Myocyte (in vitro differentiated cells): ENCODE results near the gene FGD2. TPM values are rescaled to one million over a fixed set of nuclear protein-coding genes. Genes with fewer than 3 reads are reported as not detected.

Source experiments
- DNase-seq: peaks from one replicate; pipeline ENCODE4 v3.0.0-alpha.2; 2012; ENCODE audit warnings: low read depth
- polyA plus RNA-seq: library from polyadenylated mRNA; unstranded; fragments of >200 nt; gene quantifications from one replicate; pipeline ENCODE4 v1.2.1, GENCODE V29; 2012; ENCODE audit warnings: missing spikeins
- total RNA-seq: library from RNA; depleted of rRNA; stranded (reverse); fragments of >200 nt; gene quantifications from 2 replicates; pipeline ENCODE4 v1.2.3, GENCODE V29; 2014

The FGD2 gene, protein sequence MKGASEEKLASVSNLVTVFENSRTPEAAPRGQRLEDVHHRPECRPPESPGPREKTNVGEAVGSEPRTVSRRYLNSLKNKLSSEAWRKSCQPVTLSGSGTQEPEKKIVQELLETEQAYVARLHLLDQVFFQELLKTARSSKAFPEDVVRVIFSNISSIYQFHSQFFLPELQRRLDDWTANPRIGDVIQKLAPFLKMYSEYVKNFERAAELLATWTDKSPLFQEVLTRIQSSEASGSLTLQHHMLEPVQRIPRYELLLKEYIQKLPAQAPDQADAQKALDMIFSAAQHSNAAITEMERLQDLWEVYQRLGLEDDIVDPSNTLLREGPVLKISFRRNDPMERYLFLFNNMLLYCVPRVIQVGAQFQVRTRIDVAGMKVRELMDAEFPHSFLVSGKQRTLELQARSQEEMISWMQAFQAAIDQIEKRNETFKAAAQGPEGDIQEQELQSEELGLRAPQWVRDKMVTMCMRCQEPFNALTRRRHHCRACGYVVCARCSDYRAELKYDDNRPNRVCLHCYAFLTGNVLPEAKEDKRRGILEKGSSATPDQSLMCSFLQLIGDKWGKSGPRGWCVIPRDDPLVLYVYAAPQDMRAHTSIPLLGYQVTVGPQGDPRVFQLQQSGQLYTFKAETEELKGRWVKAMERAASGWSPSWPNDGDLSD
- total RNA-seq = not detected in 2 replicates
- polyA plus RNA-seq = not detected

DNA sequence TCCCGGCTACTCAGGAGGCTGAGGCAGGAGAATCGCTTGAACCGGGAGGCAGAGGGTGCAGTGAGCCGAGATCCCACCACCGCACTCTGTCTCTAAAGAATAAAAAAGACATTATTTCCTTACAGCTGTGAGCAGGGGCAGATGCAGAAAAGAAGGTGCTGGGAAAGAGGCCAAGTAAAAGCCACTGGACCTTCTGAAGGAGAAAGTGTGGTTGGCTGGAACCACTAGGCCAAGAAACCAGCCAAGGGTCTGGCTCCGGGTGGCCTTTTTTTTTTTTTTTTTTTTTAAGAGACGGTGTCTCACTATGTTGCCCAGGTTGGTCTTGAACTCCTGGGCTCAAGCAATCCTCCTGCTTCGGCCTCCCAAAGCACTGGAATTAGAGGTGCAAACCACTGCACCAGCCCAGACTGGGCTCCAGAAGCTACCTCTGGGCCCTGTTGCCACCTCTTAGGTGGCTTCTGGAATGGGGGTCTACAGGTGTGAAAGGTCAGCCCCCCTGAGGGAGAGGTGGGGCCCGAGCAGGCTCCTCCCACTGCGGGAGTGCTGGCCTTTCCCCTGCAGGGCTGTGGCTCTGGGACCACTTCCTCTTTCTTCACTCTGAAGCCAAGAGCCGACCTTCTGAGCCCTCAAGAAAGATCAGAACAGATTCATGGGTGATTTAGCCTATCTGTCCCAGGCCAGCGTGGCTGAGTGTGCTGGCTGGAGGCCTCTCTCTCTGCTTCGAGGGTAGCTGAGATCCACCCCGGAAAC is at the start of gene FGD2:
FGD2 (plus strand) TSS at position 595 of the 750 bp plus-strand sequence. CDS start 163 bp downstream, outside the sequence.
- no peak for DNase-seq

DNA sequence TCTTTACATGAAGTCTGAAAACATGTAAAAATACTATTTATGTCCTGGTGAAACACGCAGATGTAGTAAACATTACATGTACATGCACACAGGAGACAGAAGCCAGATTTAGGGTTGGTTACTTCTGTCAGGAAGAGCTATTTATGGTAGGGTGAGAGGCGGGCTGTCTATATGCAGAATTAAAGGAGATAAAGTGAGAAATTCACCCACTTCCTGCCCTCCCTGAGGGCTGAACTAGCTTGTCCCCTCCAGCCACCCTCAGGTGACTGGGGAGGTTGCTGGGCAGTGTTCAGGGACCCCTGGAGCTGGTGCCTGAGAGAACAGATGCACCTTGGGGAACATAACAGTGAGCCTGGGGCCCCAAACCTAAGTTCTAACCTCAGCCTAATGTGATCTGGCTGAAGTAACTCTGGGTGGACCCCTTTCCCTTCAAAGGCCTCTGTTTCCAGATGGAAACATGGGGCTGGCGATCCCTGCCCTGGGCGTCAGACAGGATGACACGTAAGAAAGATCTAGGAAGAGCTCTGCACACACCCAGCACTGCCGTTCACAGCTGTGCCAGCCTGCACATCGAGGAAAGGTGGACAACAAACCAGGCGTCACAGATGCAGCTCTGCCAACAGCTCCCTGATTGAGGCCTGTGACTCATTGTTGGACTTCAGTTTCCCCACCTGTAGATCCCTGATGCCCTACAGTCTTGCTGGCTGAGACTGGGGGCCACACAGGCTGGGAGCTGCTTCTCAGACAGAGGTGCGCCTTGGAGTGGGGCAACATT is 49.6 kb upstream of the FGD2 start:
- DNase-seq = peak; percentile 33

DNA sequence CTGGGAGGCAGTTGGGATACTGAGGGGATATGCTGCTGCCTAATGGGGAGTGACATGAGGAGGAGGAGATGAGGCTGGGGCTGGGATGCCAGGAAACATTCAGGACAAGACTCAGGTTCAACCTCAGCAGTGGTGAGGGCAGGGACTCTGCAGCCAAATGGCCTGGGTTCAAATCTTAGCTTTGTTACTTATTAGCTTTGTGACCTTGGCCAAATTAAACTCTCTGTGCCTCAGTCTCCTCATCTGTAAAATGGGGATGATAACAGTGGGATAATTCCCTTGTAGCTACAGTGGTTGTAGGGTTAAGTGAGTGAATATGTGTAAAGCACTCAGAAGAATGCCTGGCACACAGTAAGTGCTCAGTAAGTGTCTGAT is 49.0 kb upstream of the FGD2 start:
- DNase-seq = no peak

DNA sequence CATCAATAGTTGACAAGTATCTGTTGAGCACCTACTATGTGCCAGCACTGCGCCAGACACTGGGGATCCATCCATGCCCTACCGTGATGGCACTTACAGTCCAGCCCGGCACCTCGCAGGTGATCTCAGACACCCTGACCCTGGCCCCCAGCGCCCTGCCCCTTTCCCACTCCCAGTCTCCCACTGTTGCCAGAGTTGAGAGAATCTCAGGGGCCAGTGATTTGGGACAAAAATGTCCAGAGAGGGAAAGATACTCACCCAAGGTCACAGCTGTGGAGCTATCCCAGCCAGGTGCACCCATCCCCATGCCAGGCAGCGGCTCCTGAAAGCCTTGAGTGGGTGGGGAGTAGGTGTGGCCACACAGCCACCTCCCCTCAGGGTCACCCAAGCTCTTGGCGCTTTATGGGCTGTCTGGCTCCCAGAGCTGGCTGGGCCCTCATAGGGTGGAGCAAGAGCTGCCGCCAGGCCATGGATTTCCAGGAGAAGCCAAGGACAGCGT is 47.6 kb upstream of the FGD2 start:
- DNase-seq = no peak

DNA sequence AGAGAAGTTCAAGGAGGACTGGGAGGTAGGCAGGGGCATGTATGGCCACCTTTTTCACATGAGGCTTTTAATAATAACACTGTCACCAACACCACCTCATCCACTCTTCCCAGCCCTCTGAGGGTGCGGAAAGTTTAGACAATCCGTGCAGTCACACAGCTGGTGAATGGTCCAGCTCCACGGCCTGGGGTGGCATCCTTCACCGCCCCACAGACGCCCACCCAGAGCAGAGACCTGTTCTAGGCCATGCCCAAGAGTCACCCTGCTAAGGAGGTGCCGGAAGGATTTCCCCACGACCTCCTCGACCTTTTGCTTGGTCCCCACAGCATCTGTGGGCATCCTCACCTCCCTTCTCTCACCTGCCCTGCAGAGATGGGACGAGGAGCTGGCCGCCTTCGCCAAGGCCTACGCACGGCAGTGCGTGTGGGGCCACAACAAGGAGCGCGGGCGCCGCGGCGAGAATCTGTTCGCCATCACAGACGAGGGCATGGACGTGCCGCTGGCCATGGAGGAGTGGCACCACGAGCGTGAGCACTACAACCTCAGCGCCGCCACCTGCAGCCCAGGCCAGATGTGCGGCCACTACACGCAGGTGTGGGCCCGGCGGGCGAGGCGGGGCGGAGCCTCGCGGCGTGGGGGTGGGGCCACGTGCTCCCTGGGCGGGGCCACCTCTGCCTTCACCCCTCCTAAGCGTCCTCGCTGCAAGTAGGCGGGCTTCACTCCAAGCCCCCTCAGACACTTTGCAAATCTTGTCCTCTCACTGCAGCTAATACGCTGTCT is 46.5 kb upstream of the FGD2 start:
- DNase-seq = no peak

DNA sequence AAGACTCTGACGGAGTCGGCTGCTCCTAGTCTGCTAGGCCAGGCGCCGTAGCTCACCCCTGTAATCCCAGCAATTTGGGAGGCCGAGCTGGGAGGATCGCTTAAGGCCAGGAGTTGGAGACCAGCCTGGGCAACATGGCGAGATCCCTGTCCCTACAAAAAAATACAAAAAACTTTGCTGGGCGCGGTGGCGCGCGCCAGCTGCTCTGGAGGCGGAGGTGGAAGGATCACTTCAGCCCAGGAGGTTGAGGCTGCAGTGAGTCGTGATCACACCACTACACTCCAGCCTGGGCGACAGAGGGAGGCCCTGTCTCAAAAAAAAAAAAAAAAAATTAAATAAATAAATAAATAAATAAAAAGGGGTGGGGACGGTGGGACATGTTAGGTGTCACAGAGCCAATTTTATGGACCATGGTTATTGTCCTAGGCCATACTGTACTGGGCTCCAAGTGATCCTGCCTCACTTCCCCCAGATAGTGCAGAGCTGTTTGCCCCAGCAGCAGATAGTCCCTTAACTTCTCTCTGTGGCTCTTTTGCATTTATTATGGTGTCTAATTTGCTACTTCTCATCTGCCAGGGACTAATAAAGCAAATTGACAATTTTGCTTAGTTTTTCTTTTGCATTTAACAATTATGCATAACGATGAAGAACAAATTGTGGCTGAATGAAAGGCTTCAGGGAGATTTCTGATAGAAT is 45.8 kb upstream of the FGD2 start:
- no peak for DNase-seq

DNA sequence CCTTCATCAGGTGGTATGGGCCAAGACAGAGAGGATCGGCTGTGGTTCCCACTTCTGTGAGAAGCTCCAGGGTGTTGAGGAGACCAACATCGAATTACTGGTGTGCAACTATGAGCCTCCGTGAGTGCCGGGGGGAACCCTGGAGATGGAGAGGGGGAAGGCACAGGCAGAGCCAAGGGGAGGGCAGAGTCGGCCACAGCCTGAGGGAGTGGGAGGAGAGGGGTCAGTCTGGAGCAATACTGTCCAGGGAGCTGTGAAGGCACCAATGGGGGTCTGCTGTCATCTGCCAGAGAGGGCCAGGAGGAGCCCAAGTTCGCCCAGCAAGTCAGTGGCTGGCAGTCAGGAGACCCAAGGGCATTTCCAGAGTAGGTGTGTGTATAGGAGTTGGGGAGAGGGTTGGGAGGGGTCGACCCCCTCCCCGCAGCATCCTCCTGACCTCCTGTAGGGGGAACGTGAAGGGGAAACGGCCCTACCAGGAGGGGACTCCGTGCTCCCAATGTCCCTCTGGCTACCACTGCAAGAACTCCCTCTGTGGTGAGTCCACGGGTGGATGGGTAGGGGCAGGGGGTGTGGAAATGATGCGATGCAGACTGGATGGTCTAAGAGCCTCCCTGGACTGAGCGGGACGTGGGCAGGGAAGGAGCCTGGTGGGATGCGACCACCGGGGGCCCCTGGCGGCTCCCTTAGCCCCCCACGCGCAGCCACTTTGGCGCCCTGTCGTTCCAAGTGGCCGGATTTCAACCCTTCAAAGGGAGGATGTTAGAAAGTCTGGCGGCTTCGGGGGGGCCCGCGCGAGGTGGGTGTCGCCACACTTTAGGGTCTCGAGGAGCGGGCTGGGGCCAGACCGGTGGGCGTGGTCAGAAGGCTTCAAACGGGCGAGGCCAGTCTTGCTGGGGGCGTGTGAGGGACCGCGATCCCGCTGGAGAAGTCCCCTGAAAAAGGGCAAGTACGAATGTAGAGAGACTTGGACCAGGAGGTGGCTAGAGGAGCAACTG is 43.7 kb upstream of the FGD2 start:
- DNase-seq = no peak

DNA sequence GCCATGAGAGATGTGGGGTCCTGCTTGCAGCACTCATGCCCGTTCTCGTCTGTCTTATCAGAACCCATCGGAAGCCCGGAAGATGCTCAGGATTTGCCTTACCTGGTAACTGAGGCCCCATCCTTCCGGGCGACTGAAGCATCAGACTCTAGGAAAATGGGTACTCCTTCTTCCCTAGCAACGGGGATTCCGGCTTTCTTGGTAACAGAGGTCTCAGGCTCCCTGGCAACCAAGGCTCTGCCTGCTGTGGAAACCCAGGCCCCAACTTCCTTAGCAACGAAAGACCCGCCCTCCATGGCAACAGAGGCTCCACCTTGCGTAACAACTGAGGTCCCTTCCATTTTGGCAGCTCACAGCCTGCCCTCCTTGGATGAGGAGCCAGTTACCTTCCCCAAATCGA is 42.6 kb upstream of the FGD2 start:
- DNase-seq = no peak

DNA sequence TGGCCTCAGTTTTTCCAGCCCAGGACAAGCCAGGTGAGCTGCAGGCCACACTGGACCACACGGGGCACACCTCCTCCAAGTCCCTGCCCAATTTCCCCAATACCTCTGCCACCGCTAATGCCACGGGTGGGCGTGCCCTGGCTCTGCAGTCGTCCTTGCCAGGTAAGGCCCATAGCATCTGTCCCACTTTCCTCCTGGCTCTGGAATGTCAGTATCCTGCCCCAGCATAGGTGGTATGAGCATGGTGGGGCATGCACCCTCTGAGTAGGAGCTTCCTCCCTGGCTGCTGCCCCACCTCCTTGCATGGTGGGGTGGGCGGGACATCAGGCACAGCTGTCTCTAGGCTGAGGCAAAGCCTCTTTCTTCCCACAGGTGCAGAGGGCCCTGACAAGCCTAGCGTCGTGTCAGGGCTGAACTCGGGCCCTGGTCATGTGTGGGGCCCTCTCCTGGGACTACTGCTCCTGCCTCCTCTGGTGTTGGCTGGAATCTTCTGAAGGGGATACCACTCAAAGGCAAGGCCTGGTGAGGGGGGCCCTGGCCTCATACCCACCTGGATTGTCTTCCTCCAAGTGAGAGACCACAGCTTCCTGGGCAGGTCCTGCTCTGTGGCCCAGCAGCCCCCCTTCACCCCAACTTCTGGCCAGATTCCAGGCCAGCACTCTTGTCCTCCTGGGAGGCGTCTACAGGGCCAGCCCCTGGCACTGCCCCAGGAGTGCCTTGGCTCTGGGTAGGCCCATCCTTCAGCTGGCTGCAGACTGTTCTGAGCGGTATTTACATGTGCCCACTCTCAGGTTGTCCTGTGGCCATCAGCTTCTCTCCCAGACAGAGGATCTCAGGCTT is 41.8 kb upstream of the FGD2 start:
- peak; percentile 41 for DNase-seq

DNA sequence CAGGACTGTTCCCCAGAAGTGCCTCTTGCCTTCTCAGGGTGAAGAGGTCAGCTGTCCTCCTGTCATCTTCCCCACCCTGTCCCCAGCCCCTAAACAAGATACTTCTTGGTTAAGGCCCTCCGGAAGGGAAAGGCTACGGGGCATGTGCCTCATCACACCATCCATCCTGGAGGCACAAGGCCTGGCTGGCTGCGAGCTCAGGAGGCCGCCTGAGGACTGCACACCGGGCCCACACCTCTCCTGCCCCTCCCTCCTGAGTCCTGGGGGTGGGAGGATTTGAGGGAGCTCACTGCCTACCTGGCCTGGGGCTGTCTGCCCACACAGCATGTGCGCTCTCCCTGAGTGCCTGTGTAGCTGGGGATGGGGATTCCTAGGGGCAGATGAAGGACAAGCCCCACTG is 41.1 kb upstream of the FGD2 start:
- no peak for DNase-seq

DNA sequence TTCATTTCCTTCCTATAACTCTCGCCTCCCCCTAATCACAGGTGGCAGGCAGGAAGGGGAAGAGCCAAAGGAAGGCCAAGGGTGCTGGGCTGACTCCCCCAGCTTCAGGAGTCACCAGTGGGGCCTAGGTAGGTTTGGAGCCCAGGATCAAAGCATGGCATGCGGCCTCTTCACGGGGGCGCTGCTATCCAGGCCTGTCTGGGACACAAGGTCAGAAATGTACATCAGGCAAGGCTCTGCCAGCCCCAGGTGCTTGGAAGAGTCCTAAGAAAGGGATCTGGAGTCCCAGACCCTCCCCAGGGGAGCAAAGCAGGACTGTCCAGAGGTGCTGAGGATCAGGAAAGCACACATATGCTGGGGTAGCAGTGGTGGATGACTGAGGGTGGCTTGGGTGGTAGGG is 40.5 kb upstream of the FGD2 start:
- DNase-seq = no peak

DNA sequence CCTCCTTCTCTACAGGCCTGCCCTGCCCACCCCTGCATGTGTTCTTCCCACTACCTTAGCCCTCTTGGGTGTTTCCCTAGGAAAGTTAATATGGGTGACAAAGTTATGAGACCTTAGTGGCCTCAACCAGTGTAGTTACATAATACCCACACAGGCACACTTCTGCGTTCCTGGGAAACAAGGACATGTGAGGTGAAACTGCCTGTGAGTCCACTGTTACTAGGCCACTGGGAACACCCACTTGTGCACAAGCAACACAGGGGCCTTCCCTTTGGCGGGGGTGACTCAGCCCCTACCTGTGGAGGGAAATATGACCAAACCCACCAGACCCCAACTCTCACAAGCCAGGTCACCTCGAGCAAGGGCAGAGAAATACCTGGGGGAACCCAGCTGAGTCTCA is 38.2 kb upstream of the FGD2 start:
- DNase-seq = no peak

DNA sequence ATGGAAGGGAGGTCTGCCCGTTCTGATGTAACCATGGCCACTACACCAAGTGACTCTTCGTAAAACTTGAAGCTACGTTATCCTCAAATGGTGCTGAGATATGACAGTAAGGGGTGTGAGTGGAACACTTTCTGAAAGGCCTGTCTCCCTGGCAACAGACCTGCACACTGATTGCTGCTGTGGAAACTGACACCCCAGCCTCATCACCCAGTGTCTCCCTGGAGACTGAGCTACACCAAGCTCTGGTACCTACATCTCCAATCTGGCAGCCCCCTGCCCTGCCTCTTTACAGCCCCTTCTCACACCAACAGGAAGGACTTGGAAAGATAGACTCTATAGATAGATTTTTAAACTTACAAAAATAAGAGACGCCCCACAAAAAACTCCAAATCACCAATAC is 37.7 kb upstream of the FGD2 start:
- DNase-seq = no peak

DNA sequence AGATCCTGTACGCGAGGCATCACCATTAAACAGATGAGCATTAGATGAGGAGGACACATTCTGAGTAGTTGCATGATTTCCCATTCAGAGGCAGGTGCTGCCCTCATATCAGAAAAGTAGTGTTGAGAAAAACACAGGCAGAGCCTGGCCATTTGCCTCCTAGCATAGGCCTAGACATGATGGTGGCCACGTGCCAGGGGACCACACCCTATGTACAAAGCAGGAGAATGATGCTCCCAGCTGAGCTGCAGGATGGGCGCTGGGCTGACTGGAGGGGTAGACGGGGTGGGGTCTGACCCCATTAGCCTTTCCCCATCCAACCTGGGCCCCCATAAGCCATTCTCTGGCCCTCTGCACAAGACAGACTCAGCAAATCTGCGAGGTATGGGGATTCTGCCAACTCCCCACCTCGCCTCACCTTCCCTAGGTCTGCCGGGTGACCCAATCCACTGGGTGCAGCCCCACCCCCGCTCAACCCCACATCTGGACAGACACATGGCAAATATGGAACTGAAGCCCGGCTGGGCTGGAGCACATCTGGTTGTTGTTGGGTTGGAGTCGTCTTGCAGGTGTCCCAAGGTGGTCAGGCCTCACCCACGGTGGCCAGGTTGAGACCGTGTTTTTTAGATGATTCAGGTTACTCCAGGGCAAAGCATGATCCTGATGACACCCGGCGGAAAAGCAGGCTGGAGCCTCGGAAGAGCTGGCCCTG is 37.0 kb upstream of the FGD2 start:
- no peak for DNase-seq

DNA sequence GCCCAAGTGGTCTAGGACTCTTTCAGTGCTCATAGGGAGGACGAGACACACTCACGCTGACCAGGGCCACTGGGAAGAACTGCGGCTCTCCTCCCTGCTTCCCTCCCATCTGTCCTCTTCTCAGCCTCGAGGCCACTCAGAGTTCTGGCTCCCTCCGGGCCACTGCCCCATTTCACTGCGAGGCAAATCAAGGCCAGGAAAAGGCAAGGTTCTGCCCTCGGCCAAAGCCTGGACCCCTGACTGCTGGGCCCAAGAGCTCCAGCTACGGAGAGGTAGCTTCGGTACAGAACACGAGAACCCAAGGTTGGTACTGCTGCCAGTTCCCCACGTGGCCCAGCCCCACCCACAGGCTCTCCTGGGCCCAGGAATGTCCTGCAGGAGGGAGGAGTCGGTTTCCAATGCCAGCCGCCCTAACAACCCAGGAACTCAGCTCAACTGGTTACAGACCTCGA is 36.2 kb upstream of the FGD2 start:
- no peak for DNase-seq

DNA sequence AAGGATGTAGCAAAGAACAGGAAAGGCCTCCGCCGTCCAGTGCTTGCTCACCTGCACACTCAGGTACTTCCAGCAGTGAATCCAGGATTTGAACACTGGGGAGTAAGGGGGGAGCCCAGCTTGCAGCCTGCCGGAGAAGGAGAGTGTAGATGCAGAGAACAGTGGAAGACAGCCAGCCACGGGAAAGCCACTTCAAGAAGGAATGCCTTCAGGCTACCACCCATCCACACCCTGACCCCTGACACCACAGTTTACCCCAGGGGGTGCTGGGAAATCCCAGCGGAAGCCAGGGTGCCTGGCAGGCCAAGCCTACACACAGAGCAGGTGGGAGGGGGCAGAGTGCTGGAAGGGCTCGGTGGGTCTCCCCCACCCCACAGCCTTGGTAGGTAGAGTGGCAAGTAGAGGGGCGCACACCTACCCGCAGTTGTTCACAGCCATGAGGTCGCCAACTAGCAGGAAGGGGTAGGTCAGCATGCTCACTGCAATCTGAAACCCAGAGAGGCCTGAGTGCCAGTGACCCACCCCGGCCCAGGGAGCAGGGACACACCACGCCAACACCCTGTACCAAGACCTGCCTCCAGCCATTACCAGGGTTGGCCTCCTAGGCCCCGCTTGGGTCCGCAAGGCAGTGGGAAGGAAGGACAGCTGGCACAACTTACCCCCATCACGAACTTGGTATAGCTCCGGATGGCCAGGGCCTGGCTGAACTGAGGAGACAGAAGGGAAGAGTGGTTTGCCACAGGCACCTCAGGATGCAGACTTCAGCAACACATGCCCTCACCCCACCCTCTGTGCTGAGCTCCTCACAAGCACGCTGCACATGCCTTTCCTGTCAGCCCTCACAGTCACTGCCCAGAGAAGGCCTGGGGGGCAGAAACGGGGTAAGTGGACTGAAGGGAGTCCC is 35.2 kb upstream of the FGD2 start:
- DNase-seq = peak; percentile 85
